Measurements from ENCODE around the gene RGS16.

RGS16 gene

GRCh38 chr1:182596934-182597333 lies 7.3 kb downstream of the RGS16 start:
- H3K9me3 ChIP-seq (ENCODE audit: control insufficient read depth, low read length): no peaks in the 10 kb centered on the region
- H3K4me1 ChIP-seq (ENCODE audit: control insufficient read depth, insufficient read depth, low read depth, low read length): no peaks in the 10 kb centered on the region
- no peak overlapping the region for H2BK120ac ChIP-seq (ENCODE audit: low read depth, low read length)
- 93% methylated on average over 6 of the region's 6 CpGs for WGBS
- no peak overlapping the region for H2AK5ac ChIP-seq (ENCODE audit: low read length, severe bottlenecking)
- no peak overlapping the region for H3K27ac ChIP-seq (ENCODE audit: low read length, poor library complexity, severe bottlenecking)
- no peak for DNase-seq
- no peak overlapping the region for H3K9ac ChIP-seq (ENCODE audit: low read length)
- no peak overlapping the region for H2BK5ac ChIP-seq (ENCODE audit: low read depth, low read length, poor library complexity, severe bottlenecking)
- no peak overlapping the region for H4K91ac ChIP-seq (ENCODE audit: low read length)
- H2BK12ac ChIP-seq (ENCODE audit: low read length in 2 of 2): no peak overlapping the region
- H3K18ac ChIP-seq (ENCODE audit: low read depth in 1 of 2, low read length in 2 of 2): no peak overlapping the region
- no peak overlapping the region for H3K23ac ChIP-seq (ENCODE audit: low read length in 2 of 2)
- H3K27me3 ChIP-seq (ENCODE audit: control insufficient read depth in 1 of 2, insufficient read depth in 1 of 2, low read length in 2 of 2): peaks cover 0 to 23% of the 10 kb centered on the region in 2 experiments
- H2BK15ac ChIP-seq (ENCODE audit: low read depth, poor library complexity, severe bottlenecking): no peak overlapping the region
- H3K4me2 ChIP-seq (ENCODE audit: low read length, poor library complexity, severe bottlenecking): no peak overlapping the region
- H3K14ac ChIP-seq (ENCODE audit: low read length in 2 of 2): no peak overlapping the region
- no peak overlapping the region for H4K8ac ChIP-seq (ENCODE audit: low read length)
- peaks cover 0 to 16% of the 10 kb centered on the region in 2 experiments for H3K36me3 ChIP-seq (ENCODE audit: control insufficient read depth in 1 of 2, insufficient read depth in 2 of 2, low read depth in 1 of 2, low read length in 2 of 2)
- H3K79me1 ChIP-seq (replicated peaks; ENCODE audit: low read length, poor library complexity, severe bottlenecking): no peaks in the 10 kb centered on the region
- H2AFZ ChIP-seq (ENCODE audit: low read depth, low read length): no peak overlapping the region
- no peak overlapping the region for H3K4me3 ChIP-seq (ENCODE audit: insufficient read depth in 1 of 2, low read depth in 1 of 2, low read length in 2 of 2)
- no peak overlapping the region for H3K4ac ChIP-seq (ENCODE audit: low read depth in 1 of 2, low read length in 2 of 2)

GRCh38 chr1:182595641-182596240 lies 8.4 kb downstream of the RGS16 start:
- no peak overlapping the region for H2BK5ac ChIP-seq (ENCODE audit: low read depth, low read length, poor library complexity, severe bottlenecking)
- H2AFZ ChIP-seq (ENCODE audit: low read depth, low read length): no peak overlapping the region
- no peak overlapping the region for H3K9ac ChIP-seq (ENCODE audit: low read length)
- H3K18ac ChIP-seq (ENCODE audit: low read depth in 1 of 2, low read length in 2 of 2): no peak overlapping the region
- H3K4me2 ChIP-seq (ENCODE audit: low read length, poor library complexity, severe bottlenecking): no peak overlapping the region
- H3K23ac ChIP-seq (ENCODE audit: low read length in 2 of 2): no peak overlapping the region
- no peak overlapping the region for H2BK15ac ChIP-seq (ENCODE audit: low read depth, poor library complexity, severe bottlenecking)
- 33% methylated on average over 3 of the region's 4 CpGs for WGBS
- H3K36me3 ChIP-seq (ENCODE audit: control insufficient read depth in 1 of 2, insufficient read depth in 2 of 2, low read depth in 1 of 2, low read length in 2 of 2): peaks cover 0 to 13% of the 10 kb centered on the region in 2 experiments
- no peak overlapping the region for H4K91ac ChIP-seq (ENCODE audit: low read length)
- H2BK120ac ChIP-seq (ENCODE audit: low read depth, low read length): no peak overlapping the region
- H3K14ac ChIP-seq (ENCODE audit: low read length in 2 of 2): no peak overlapping the region
- no peak overlapping the region for H3K27ac ChIP-seq (ENCODE audit: low read length, poor library complexity, severe bottlenecking)
- H2BK12ac ChIP-seq (ENCODE audit: low read length in 2 of 2): no peak overlapping the region
- H2AK5ac ChIP-seq (ENCODE audit: low read length, severe bottlenecking): no peak overlapping the region
- H3K9me3 ChIP-seq (ENCODE audit: control insufficient read depth, low read length): no peaks in the 10 kb centered on the region
- peak; percentile 69 for DNase-seq
- H4K8ac ChIP-seq (ENCODE audit: low read length): no peak overlapping the region
- peaks cover 0 to 21% of the 10 kb centered on the region in 2 experiments for H3K27me3 ChIP-seq (ENCODE audit: control insufficient read depth in 1 of 2, insufficient read depth in 1 of 2, low read length in 2 of 2)
- H3K4me1 ChIP-seq (ENCODE audit: control insufficient read depth, insufficient read depth, low read depth, low read length): no peaks in the 10 kb centered on the region
- H3K4me3 ChIP-seq (ENCODE audit: insufficient read depth in 1 of 2, low read depth in 1 of 2, low read length in 2 of 2): no peak overlapping the region
- no peak overlapping the region for H3K4ac ChIP-seq (ENCODE audit: low read depth in 1 of 2, low read length in 2 of 2)
- no peaks in the 10 kb centered on the region for H3K79me1 ChIP-seq (replicated peaks; ENCODE audit: low read length, poor library complexity, severe bottlenecking)

GRCh38 chr1:182589931-182590330 lies 14.3 kb downstream of the RGS16 start:
- Histone ChIP-seq H3K9me3 (ENCODE audit: control insufficient read depth, low read length) (no peaks in the 10 kb centered on the region), H3K9ac (ENCODE audit: low read length) (no peak overlapping the region), H3K27me3 (ENCODE audit: control insufficient read depth in 1 of 2, insufficient read depth in 1 of 2, low read length in 2 of 2) (peaks cover 0 to 7% of the 10 kb centered on the region in 2 experiments), H3K4me2 (ENCODE audit: low read length, poor library complexity, severe bottlenecking) (no peak overlapping the region), H3K18ac (ENCODE audit: low read depth in 1 of 2, low read length in 2 of 2) (no peak overlapping the region), H3K14ac (ENCODE audit: low read length in 2 of 2) (no peak overlapping the region), H3K4me1 (ENCODE audit: control insufficient read depth, insufficient read depth, low read depth, low read length) (no peaks in the 10 kb centered on the region), H4K91ac (ENCODE audit: low read length) (no peak overlapping the region), H3K27ac (ENCODE audit: low read length, poor library complexity, severe bottlenecking) (no peak overlapping the region), H2BK12ac (ENCODE audit: low read length in 2 of 2) (no peak overlapping the region), H2BK120ac (ENCODE audit: low read depth, low read length) (no peak overlapping the region), H2AFZ (ENCODE audit: low read depth, low read length) (no peak overlapping the region), H3K36me3 (ENCODE audit: control insufficient read depth in 1 of 2, insufficient read depth in 2 of 2, low read depth in 1 of 2, low read length in 2 of 2) (peaks cover 0 to 10% of the 10 kb centered on the region in 2 experiments), H2AK5ac (ENCODE audit: low read length, severe bottlenecking) (no peak overlapping the region), H2BK15ac (ENCODE audit: low read depth, poor library complexity, severe bottlenecking) (no peak overlapping the region), H2BK5ac (ENCODE audit: low read depth, low read length, poor library complexity, severe bottlenecking) (no peak overlapping the region), H3K79me1 (replicated peaks; ENCODE audit: low read length, poor library complexity, severe bottlenecking) (no peaks in the 10 kb centered on the region), H3K23ac (ENCODE audit: low read length in 2 of 2) (no peak overlapping the region), H4K8ac (ENCODE audit: low read length) (no peak overlapping the region), H3K4me3 (ENCODE audit: insufficient read depth in 1 of 2, low read depth in 1 of 2, low read length in 2 of 2) (no peak overlapping the region), H3K4ac (ENCODE audit: low read depth in 1 of 2, low read length in 2 of 2) (no peak overlapping the region)
- no peak for DNase-seq
- WGBS: 92% methylated on average over 5 of the region's 5 CpGs

GRCh38 chr1:182589520-182589919 lies 14.7 kb downstream of the RGS16 start:
- no peaks in the 10 kb centered on the region for H3K79me1 ChIP-seq (replicated peaks; ENCODE audit: low read length, poor library complexity, severe bottlenecking)
- no peak overlapping the region for H2BK120ac ChIP-seq (ENCODE audit: low read depth, low read length)
- no peak overlapping the region for H3K4ac ChIP-seq (ENCODE audit: low read depth in 1 of 2, low read length in 2 of 2)
- H3K14ac ChIP-seq (ENCODE audit: low read length in 2 of 2): no peak overlapping the region
- 92% methylated on average over 3 of the region's 3 CpGs for WGBS
- H3K9me3 ChIP-seq (ENCODE audit: control insufficient read depth, low read length): no peaks in the 10 kb centered on the region
- peak overlapping the region; percentile 74 for H2AFZ ChIP-seq (ENCODE audit: low read depth, low read length)
- no peaks in the 10 kb centered on the region for H3K4me1 ChIP-seq (ENCODE audit: control insufficient read depth, insufficient read depth, low read depth, low read length)
- H2BK5ac ChIP-seq (ENCODE audit: low read depth, low read length, poor library complexity, severe bottlenecking): no peak overlapping the region
- no peak overlapping the region for H3K18ac ChIP-seq (ENCODE audit: low read depth in 1 of 2, low read length in 2 of 2)
- no peak overlapping the region for H3K4me2 ChIP-seq (ENCODE audit: low read length, poor library complexity, severe bottlenecking)
- no peak overlapping the region for H2AK5ac ChIP-seq (ENCODE audit: low read length, severe bottlenecking)
- DNase-seq: no peak
- no peak overlapping the region for H3K23ac ChIP-seq (ENCODE audit: low read length in 2 of 2)
- peaks cover 0 to 13% of the 10 kb centered on the region in 2 experiments for H3K36me3 ChIP-seq (ENCODE audit: control insufficient read depth in 1 of 2, insufficient read depth in 2 of 2, low read depth in 1 of 2, low read length in 2 of 2)
- H2BK15ac ChIP-seq (ENCODE audit: low read depth, poor library complexity, severe bottlenecking): no peak overlapping the region
- H3K27ac ChIP-seq (ENCODE audit: low read length, poor library complexity, severe bottlenecking): no peak overlapping the region
- H3K9ac ChIP-seq (ENCODE audit: low read length): peak overlapping the region; percentile 91
- peak overlapping the region; percentile 98 for H4K8ac ChIP-seq (ENCODE audit: low read length)
- no peak overlapping the region for H4K91ac ChIP-seq (ENCODE audit: low read length)
- H3K4me3 ChIP-seq (ENCODE audit: insufficient read depth in 1 of 2, low read depth in 1 of 2, low read length in 2 of 2): peak overlapping the region in 1 of 2 experiments; percentile 82
- peaks cover 0 to 7% of the 10 kb centered on the region in 2 experiments for H3K27me3 ChIP-seq (ENCODE audit: control insufficient read depth in 1 of 2, insufficient read depth in 1 of 2, low read length in 2 of 2)
- H2BK12ac ChIP-seq (ENCODE audit: low read length in 2 of 2): no peak overlapping the region

All from mesenchymal stem cell (in vitro differentiated cells and primary cell).